Endothelial cell (in vitro differentiated cells): ENCODE data around the gene SSTR5. TPM values are rescaled to one million over a fixed set of nuclear protein-coding genes. Genes with fewer than 3 reads are reported as not detected.

Experiments
- DNase-seq: peaks from one replicate; pipeline ENCODE4 v3.0.0; 2021; ENCODE audit warnings: low spot score
- H3K27ac Mint-ChIP-seq: one replicate; pipeline ENCODE4 v1.8.0; 2021; ENCODE audit warnings: mixed read lengths, inconsistent platforms; ENCODE audit not compliant: unreplicated experiment
- H3K27me3 Mint-ChIP-seq: one replicate; pipeline ENCODE4 v1.8.0; 2021; ENCODE audit warnings: mild to moderate bottlenecking, moderate library complexity, mixed read lengths, inconsistent platforms; ENCODE audit not compliant: unreplicated experiment
- H3K36me3 Mint-ChIP-seq: one replicate; pipeline ENCODE4 v1.8.0; 2021; ENCODE audit warnings: mild to moderate bottlenecking, low read depth, mixed read lengths, inconsistent platforms; ENCODE audit not compliant: unreplicated experiment
- H3K4me1 Mint-ChIP-seq: one replicate; pipeline ENCODE4 v1.8.0; 2021; ENCODE audit warnings: mild to moderate bottlenecking, mixed read lengths, inconsistent platforms; ENCODE audit not compliant: unreplicated experiment
- H3K4me3 Mint-ChIP-seq: one replicate; pipeline ENCODE4 v1.8.0; 2021; ENCODE audit warnings: mild to moderate bottlenecking, mixed read lengths, inconsistent platforms; ENCODE audit not compliant: unreplicated experiment
- H3K9me3 Mint-ChIP-seq: one replicate; pipeline ENCODE4 v1.8.0; 2021; ENCODE audit warnings: mixed read lengths, inconsistent platforms; ENCODE audit not compliant: unreplicated experiment
- total RNA-seq: library from RNA; stranded (reverse); fragmentation: NEBNext Ultra II Directional; extraction: Animal tissue kit (Norgen Biotek cat#: 25700); gene quantifications from one replicate; pipeline ENCODE4 v1.2.1, GENCODE V29; 2021; ENCODE audit not compliant: unreplicated experiment
- TF ChIP-seq, protein P1 (sequence below): fragments of 200-600 bp; sonication (generic); IDR thresholded peaks from one replicate; pipeline ENCODE4 v1.5.0; 2021; ENCODE audit warnings: antibody characterized with exemption; ENCODE audit not compliant: unreplicated experiment

Gene SSTR5
- total RNA-seq, 1 donor from 2014 or later: not detected

DNA sequence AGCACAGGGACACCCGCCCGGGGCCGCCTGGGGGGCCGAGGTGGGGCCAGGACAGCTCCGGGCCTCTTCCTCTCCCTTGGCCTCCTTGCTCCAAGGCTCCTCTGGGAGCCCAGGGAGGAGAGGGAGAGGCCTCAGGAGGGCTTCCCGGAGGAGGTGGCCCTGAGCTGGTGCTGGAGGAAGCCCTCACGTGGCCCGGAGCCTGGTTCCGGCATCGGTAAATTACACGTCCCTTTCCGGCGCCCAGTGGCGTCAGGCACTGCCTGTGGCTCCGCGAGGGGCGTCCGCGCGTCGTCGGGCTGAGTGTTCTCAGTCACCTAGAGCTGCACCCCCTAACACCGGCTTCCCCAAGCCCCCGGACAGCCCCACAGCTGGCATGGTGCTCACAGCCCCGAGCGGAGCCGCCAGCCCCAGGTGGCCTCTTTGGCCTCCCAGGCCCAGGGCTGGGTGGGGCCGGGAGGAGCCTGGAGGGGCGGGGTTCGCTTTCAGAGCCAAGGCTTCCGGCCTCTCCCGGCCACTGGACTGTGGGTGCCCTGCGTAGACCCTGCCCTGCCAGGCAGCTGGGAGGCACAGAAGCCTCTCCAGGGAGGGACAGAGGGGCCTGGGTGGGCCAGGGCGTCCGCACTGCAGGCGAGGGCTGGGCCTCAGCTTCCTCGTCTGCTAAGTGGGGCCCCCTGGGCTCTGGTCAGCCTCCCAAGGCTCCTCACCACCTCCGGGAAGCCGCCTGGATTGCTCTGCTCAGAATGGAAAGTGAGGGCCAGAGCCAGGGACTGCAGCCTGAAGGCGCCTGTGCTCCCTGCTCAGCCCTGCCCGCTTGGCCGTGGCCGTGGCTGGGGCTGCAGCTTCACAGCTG is 27.9 kb upstream of the SSTR5 start:
- no peaks in the 10 kb centered on the region for H3K4me1 Mint-ChIP-seq
- no peak overlapping the region for H3K4me3 Mint-ChIP-seq
- TF ChIP-seq, protein P1, sequence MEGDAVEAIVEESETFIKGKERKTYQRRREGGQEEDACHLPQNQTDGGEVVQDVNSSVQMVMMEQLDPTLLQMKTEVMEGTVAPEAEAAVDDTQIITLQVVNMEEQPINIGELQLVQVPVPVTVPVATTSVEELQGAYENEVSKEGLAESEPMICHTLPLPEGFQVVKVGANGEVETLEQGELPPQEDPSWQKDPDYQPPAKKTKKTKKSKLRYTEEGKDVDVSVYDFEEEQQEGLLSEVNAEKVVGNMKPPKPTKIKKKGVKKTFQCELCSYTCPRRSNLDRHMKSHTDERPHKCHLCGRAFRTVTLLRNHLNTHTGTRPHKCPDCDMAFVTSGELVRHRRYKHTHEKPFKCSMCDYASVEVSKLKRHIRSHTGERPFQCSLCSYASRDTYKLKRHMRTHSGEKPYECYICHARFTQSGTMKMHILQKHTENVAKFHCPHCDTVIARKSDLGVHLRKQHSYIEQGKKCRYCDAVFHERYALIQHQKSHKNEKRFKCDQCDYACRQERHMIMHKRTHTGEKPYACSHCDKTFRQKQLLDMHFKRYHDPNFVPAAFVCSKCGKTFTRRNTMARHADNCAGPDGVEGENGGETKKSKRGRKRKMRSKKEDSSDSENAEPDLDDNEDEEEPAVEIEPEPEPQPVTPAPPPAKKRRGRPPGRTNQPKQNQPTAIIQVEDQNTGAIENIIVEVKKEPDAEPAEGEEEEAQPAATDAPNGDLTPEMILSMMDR: no peak
- H3K36me3 Mint-ChIP-seq: peaks cover 7% of the 10 kb centered on the region
- H3K27ac Mint-ChIP-seq: no peak overlapping the region
- no peak for DNase-seq
- no peaks in the 10 kb centered on the region for H3K9me3 Mint-ChIP-seq
- H3K27me3 Mint-ChIP-seq: peaks cover 7% of the 10 kb centered on the region

DNA sequence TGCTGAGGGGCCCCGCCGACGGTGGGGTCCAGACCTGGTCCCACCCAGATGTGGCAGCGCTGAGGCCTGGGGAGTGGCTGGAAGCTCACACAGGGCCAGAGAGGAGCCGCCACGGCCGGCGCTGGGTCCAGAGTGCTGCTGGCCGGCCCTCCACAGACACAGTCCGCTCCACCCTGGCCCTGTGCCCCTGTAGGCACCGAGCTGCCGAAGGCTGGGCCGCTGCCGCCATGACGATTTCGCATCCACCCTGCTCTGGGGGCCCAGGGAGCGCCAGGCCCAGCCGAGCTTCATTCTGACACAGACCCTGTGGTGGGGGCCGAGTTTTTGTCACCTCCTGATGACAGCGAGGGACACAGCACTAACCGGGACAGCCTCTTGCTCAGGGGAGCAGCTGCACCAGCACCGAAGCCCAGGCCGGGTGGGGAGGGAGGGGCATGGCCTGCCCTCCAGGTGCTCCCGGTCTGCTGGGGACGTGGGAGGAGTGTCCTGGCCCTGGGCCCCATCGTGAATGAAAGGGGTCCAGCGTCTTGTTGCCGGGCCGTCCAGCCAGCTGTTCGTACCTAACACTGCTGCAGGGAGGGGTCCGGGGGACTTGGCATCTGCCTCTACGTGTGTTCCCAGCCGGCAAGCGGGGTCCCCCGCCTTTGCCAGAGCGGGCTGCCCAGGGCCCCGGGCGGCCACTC is 27.1 kb upstream of the SSTR5 start:
- peaks cover 7% of the 10 kb centered on the region for H3K36me3 Mint-ChIP-seq
- no peak overlapping the region for H3K27ac Mint-ChIP-seq
- no peak for DNase-seq
- no peak overlapping the region for H3K4me3 Mint-ChIP-seq
- TF ChIP-seq, protein P1: no peak
- H3K27me3 Mint-ChIP-seq: peaks cover 7% of the 10 kb centered on the region
- no peaks in the 10 kb centered on the region for H3K4me1 Mint-ChIP-seq
- H3K9me3 Mint-ChIP-seq: no peaks in the 10 kb centered on the region

DNA sequence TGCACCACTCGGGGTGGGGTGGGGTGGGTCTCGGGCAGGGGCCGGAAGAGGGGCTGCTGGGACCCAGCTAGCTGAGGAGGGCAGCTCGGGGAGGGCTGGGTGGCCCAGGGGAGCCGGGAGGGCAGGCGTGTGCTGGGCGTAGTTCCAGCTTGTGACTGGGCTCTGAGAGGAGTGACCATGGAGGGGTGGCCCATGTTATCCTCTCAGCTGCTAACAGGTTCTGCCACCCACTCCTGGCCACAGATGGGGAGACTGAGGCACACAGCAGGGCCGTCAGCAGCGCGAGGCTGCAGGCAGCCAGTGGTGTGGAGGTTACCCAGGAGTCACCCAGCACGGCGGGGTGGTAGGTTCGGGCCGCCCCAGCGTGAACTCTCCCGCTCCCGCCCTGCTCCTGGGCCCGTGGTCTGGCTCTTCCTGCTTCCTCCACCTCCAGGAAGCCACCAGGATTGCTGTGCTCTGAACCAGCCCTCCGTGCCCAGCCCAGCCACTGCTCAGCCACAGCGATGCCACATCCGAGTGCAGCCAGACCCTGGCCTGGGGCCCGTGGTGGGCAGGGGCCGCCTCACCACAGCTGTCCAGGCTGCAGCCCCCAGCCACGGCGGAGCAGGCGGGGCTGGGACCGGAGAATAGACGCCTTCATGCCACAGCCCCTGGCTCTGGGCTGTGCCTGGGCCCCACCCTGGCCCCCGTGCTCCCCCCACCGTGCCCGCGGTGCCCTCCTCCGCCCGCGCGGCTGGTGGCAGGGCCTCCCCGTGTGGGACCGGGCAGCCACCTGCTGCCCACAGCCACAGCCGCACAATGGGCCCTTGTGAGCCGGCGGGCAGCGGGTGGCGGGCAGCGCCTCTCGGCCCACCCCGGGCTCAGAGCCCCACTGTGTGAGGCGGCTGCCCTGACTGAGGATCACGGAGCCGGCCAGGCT is 26.3 kb upstream of the SSTR5 start:
- DNase-seq: no peak

DNA sequence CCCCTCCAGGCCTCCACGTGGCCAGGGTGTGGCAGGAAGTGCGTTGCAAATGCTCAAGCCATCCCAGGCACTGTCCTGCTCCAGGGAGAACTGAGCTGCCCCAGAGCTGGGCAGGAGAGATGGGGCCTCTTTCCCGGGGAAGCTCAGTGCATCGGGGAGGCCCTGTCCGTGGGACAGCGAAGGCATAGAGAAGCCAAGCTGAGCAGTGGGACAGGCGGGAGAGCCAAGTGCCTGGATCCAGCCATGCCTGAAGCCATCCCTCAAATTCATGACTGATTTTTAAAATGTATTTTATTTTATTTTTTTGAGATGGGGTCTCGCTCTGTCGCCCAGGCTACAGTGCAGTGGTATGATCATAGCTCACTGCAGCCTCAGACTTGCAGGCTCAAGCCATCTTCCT is 25.4 kb upstream of the SSTR5 start:
- no peaks in the 10 kb centered on the region for H3K4me1 Mint-ChIP-seq
- no peak for DNase-seq
- no peak overlapping the region for H3K4me3 Mint-ChIP-seq
- peaks cover 4% of the 10 kb centered on the region for H3K36me3 Mint-ChIP-seq
- no peak overlapping the region for H3K27ac Mint-ChIP-seq
- H3K27me3 Mint-ChIP-seq: peaks cover 5% of the 10 kb centered on the region
- TF ChIP-seq, protein P1: no peak
- no peaks in the 10 kb centered on the region for H3K9me3 Mint-ChIP-seq

More for the DNA sequence above, 26.3 kb upstream of the SSTR5 start:
- TF ChIP-seq, protein P1: no peak
- no peaks in the 10 kb centered on the region for H3K4me1 Mint-ChIP-seq
- H3K9me3 Mint-ChIP-seq: no peaks in the 10 kb centered on the region
- peaks cover 7% of the 10 kb centered on the region for H3K36me3 Mint-ChIP-seq
- peaks cover 7% of the 10 kb centered on the region for H3K27me3 Mint-ChIP-seq
- no peak overlapping the region for H3K4me3 Mint-ChIP-seq
- no peak overlapping the region for H3K27ac Mint-ChIP-seq
